ENCODE measurements around the gene DDIT3.

DNA sequence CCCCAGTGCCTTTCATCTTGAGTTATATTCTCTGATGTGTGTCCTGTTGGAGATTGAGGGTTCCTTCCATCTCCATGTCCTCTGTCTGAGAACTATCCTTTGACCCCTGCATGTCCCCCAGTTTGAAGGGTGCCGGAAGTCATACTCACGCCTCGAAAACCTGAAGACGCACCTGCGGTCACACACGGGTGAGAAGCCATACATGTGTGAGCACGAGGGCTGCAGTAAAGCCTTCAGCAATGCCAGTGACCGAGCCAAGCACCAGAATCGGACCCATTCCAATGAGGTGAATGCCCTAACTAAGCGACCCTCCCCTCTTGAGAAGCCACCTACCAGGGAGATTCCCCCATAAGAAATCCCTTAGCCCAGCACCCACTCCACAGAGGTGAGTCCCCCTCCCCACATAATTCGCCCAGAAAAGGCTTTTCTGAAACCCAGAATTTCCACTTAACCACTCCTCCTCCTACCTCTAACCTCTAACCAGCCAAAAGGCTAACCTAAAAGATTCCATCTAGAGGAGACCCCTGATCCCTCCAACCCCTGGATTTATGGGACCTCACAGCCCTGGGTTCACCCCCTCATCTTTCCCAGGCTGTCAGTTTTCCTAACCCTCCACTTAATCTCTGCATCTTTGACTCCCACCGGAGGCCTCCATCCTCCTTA is 53.0 kb downstream of the DDIT3 start:
- TF ChIP-seq REST (IDR thresholded peaks at IDR 0.05; ENCODE audit: borderline replicate concordance) (no peak), SMC3 (conservative IDR thresholded peaks at IDR 0.05; ENCODE audit: poor library complexity) (no peak), POLR2AphosphoS5 (IDR thresholded peaks at IDR 0.05) (no peak), CTCF (IDR thresholded peaks at IDR 0.05; ENCODE audit: poor library complexity, severe bottlenecking) (no peak), EP300 (conservative IDR thresholded peaks at IDR 0.05; ENCODE audit: poor library complexity, severe bottlenecking) (no peak), RAD21 (conservative IDR thresholded peaks at IDR 0.05) (no peak), EZH2 (IDR thresholded peaks at IDR 0.05; ENCODE audit: borderline replicate concordance, insufficient read depth, low read length, poor library complexity, severe bottlenecking) (no peak), TAF1 (IDR thresholded peaks at IDR 0.05; ENCODE audit: low read depth) (no peak)
